K562 (cell line): ENCODE measurements around the gene PLCD1. TPM values are rescaled to one million over a fixed set of nuclear protein-coding genes. Genes with fewer than 3 reads are reported as not detected.

Experiments
- FOXP1 ChIP-seq: sonication (generic); formaldehyde crosslinking; IDR thresholded peaks from 2 replicates; pipeline ENCODE4 v1.8.0; 2022; ENCODE audit warnings: mild to moderate bottlenecking, missing genetic modification reagents
- HNRNPH1 ChIP-seq: fragments of 200-400 bp; formaldehyde crosslinking; optimal IDR thresholded peaks from 2 replicates; pipeline ENCODE3; 2017; ENCODE audit warnings: low read depth, mild to moderate bottlenecking, low read length, moderate library complexity
- MECOM ChIP-seq: fragments of 250-450 bp; sonication (Bioruptor Pico); IDR thresholded peaks from 2 replicates; pipeline ENCODE4 v1.8.0; 2022; ENCODE audit warnings: inconsistent platforms
- NFRKB ChIP-seq: fragments of 450-650 bp; IDR thresholded peaks from 2 replicates; pipeline ENCODE4 v1.6.1; 2016; ENCODE audit warnings: low read depth
- NR1H2 ChIP-seq: sonication (generic); formaldehyde crosslinking; IDR thresholded peaks from 2 replicates; pipeline ENCODE4 v1.4.0; 2020; ENCODE audit warnings: mild to moderate bottlenecking, missing genetic modification reagents
- PBX2 ChIP-seq, 2 experiments: IDR thresholded peaks in 1 of 2; conservative IDR thresholded peaks in 1 of 2; 2 replicates each; pipeline ENCODE4 v1.6.1; 2016; ENCODE audit warnings: low read depth in 2 of 2, mild to moderate bottlenecking in 1 of 2, missing compliant biosample characterization in 1 of 2, missing genetic modification characterization in 1 of 2, moderate library complexity in 1 of 2
- STAT5B ChIP-seq: fragments of 250-450 bp; sonication (Bioruptor Pico); IDR thresholded peaks from 2 replicates; pipeline ENCODE4 v1.8.0; 2021; ENCODE audit warnings: mild to moderate bottlenecking, inconsistent platforms
- TAL1 ChIP-seq: fragments of 450-650 bp; IDR thresholded peaks from 2 replicates; pipeline ENCODE4 v1.6.1; 2016; ENCODE audit warnings: mild to moderate bottlenecking
- TOE1 ChIP-seq, 2 experiments: fragments of 450-650 bp in 1 of 2; sonication (generic) in 1 of 2; formaldehyde crosslinking in 1 of 2; IDR thresholded peaks; 2 replicates each; pipeline versions ENCODE4 v1.7.1 to v1.8.0; 2016 to 2022; ENCODE audit warnings: borderline replicate concordance in 2 of 2, mild to moderate bottlenecking in 2 of 2, antibody characterized with exemption in 1 of 2, inconsistent platforms in 1 of 2, low read depth in 1 of 2, missing genetic modification reagents in 1 of 2, moderate library complexity in 1 of 2
- U2AF1 ChIP-seq: fragments of 200-400 bp; formaldehyde crosslinking; optimal IDR thresholded peaks from 2 replicates; pipeline ENCODE3; 2017; ENCODE audit warnings: mild to moderate bottlenecking, low read depth, low read length, moderate library complexity
- ZNF146 ChIP-seq: IDR thresholded peaks from one replicate; pipeline ENCODE4 v1.6.1; 2018; ENCODE audit warnings: missing compliant biosample characterization; ENCODE audit not compliant: unreplicated experiment
- ZNF324 ChIP-seq: fragments of 250-450 bp; sonication (Bioruptor Pico); IDR thresholded peaks from 2 replicates; pipeline ENCODE4 v1.4.0; 2020; ENCODE audit warnings: mild to moderate bottlenecking
- ZNF740 ChIP-seq, 3 experiments: fragments of 200-800 bp in 1 of 3; sonication (Bioruptor generic) in 1 of 3; sonication (generic) in 1 of 3; formaldehyde crosslinking in 1 of 3; IDR thresholded peaks; 2 replicates each; pipeline versions ENCODE4 v1.6.1 to v1.8.0; 2016 to 2022; ENCODE audit warnings: mild to moderate bottlenecking in 2 of 3, missing compliant biosample characterization in 2 of 3, missing genetic modification characterization in 2 of 3, missing genetic modification reagents in 1 of 3
- ZNF75A ChIP-seq: fragments of 450-650 bp; formaldehyde crosslinking; IDR thresholded peaks from 2 replicates; pipeline ENCODE4 v1.4.0; 2020; ENCODE audit warnings: mild to moderate bottlenecking
- ZSCAN32 ChIP-seq: fragments of 450-650 bp; formaldehyde crosslinking; IDR thresholded peaks from 2 replicates; pipeline ENCODE4 v1.4.0; 2020; ENCODE audit warnings: mild to moderate bottlenecking, moderate library complexity
- polyA plus RNA-seq, 8 experiments: library from polyadenylated mRNA; depleted of rRNA in 4 of 8; stranded (reverse) in 5 of 8; unstranded in 3 of 8; fragments of >200 nt; fragmentation: Nextera tagmentation in 2 of 8; fragmentation: Illumina TruSeq in 1 of 8; extraction: Ambion mirVana in 2 of 8; extraction: Trizol in 1 of 8; gene quantifications; 2 replicates each; pipeline versions ENCODE4 v1.2.1 to v1.2.3, GENCODE V29; 2011 to 2014; ENCODE audit warnings: inconsistent platforms in 1 of 8, missing spikeins in 1 of 8
- total RNA-seq, 7 experiments: library from RNA; depleted of rRNA in 6 of 7; stranded (reverse); fragments of >200 nt in 6 of 7; fragmentation: Illumina TruSeq in 2 of 7; extraction: Trizol in 2 of 7; gene quantifications; 2 replicates each; pipeline versions ENCODE4 v1.2.1 to v1.2.3, GENCODE V29; 2011 to 2021; ENCODE audit warnings: low replicate concordance in 1 of 7
- TF ChIP-seq, protein P1 (sequence below): IDR thresholded peaks from 2 replicates; pipeline ENCODE4 v1.6.1; 2012; ENCODE audit warnings: low read depth, low read length, improper control_type of control experiment, borderline replicate concordance
- TF ChIP-seq, protein P2 (sequence below): fragments of 450-650 bp; formaldehyde crosslinking; IDR thresholded peaks from 2 replicates; pipeline ENCODE4 v1.4.0; 2020; ENCODE audit warnings: mild to moderate bottlenecking, moderate library complexity
- TF ChIP-seq, protein P3 (sequence below): fragments of 450-650 bp; formaldehyde crosslinking; IDR thresholded peaks from 2 replicates; pipeline ENCODE4 v1.4.0; 2020; ENCODE audit warnings: mild to moderate bottlenecking, mixed read lengths

The PLCD1 gene
- total and polyA plus RNA-seq, 9 of the 15 experiments (the other 6 are each of a cell fraction or from before 2014, with no cell fraction given) = 5.4 to 209 (median 116) TPM

DNA sequence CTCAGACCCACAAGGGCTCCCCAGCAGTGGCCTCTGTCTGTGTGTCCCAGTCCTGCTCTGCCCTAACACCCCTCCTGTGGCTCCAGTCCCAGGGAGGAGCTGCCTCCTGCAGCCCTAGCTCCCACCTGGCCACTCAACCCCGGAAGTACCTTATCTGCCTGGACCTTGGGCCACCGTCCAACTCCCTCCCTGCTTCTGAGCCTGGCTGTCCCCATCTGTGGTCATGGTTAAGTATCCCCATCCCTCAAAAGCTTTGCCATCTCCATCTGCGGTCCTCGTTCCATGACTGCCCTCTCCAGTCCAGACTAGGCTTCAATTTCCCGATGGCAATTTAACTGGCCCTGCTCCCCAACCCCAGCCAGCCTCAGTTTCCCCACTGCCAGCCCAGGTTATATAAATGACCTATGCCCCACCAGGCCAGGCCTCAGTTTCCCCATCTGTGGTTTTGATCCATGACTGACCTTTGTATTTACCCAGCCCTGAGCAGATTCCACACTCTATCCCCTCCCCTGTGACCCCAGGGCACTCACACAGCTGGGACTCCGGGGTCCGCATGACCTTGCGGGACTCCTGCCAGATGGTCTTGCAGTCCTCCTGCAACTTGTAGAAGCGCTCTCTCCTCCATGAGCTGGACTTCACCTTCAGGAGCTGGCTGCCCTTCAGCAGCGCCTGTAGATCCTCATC lies 9.6 kb downstream of the PLCD1 start (continued):
- TF ChIP-seq ZNF75A (CRISPR knock-in tag) = no peak
- no peak for TF ChIP-seq PBX2 (CRISPR knock-in tag; IDR thresholded peaks at IDR 0.05; ENCODE audit: low read depth)
- no peak for TF ChIP-seq PBX2 (tag; conservative IDR thresholded peaks at IDR 0.05; ENCODE audit: low read depth)
- TF ChIP-seq NR1H2 (CRISPR knock-in tag) = no peak
- TF ChIP-seq, protein P1, sequence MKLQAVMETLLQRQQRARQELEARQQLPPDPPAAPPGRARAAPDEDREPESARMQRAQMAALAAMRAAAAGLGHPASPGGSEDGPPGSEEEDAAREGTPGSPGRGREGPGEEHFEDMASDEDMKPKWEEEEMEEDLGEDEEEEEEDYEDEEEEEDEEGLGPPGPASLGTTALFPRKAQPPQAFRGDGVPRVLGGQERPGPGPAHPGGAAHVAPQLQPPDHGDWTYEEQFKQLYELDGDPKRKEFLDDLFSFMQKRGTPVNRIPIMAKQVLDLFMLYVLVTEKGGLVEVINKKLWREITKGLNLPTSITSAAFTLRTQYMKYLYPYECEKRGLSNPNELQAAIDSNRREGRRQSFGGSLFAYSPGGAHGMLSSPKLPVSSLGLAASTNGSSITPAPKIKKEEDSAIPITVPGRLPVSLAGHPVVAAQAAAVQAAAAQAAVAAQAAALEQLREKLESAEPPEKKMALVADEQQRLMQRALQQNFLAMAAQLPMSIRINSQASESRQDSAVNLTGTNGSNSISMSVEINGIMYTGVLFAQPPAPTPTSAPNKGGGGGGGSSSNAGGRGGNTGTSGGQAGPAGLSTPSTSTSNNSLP = no peak
- no peak for TF ChIP-seq TOE1 (IDR thresholded peaks at IDR 0.05; ENCODE audit: borderline replicate concordance)
- no peak for TF ChIP-seq TOE1 (CRISPR knock-in tag; IDR thresholded peaks at IDR 0.05; ENCODE audit: borderline replicate concordance, low read depth)
- no peak for TF ChIP-seq STAT5B (CRISPR knock-in tag)
- TF ChIP-seq FOXP1 (CRISPR knock-in tag) = no peak
- TF ChIP-seq ZNF740 (CRISPR knock-in tag; IDR thresholded peaks at IDR 0.05) = no peak
- no peak for TF ChIP-seq ZNF740 (tag; IDR thresholded peaks at IDR 0.05)
- no peak for TF ChIP-seq ZNF146
- TF ChIP-seq, protein P2, sequence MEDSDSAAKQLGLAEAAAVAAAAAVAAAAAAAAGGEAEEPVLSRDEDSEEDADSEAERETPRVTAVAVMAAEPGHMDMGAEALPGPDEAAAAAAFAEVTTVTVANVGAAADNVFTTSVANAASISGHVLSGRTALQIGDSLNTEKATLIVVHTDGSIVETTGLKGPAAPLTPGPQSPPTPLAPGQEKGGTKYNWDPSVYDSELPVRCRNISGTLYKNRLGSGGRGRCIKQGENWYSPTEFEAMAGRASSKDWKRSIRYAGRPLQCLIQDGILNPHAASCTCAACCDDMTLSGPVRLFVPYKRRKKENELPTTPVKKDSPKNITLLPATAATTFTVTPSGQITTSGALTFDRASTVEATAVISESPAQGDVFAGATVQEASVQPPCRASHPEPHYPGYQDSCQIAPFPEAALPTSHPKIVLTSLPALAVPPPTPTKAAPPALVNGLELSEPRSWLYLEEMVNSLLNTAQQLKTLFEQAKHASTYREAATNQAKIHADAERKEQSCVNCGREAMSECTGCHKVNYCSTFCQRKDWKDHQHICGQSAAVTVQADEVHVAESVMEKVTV (CRISPR knock-in tag) = no peak
- TF ChIP-seq MECOM (CRISPR knock-in tag) = no peak
- no peak for TF ChIP-seq TAL1
- no peak for TF ChIP-seq ZSCAN32
- no peak for TF ChIP-seq U2AF1
- TF ChIP-seq HNRNPH1 = no peak
- TF ChIP-seq, protein P3, sequence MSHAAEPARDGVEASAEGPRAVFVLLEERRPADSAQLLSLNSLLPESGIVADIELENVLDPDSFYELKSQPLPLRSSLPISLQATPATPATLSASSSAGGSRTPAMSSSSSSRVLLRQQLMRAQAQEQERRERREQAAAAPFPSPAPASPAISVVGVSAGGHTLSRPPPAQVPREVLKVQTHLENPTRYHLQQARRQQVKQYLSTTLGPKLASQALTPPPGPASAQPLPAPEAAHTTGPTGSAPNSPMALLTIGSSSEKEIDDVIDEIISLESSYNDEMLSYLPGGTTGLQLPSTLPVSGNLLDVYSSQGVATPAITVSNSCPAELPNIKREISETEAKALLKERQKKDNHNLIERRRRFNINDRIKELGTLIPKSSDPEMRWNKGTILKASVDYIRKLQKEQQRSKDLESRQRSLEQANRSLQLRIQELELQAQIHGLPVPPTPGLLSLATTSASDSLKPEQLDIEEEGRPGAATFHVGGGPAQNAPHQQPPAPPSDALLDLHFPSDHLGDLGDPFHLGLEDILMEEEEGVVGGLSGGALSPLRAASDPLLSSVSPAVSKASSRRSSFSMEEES (CRISPR knock-in tag) = no peak
- no peak for TF ChIP-seq NFRKB
- TF ChIP-seq ZNF324 = no peak
